Measurements from ENCODE around the gene TBC1D14. TPM values are rescaled to one million over a fixed set of nuclear protein-coding genes. Genes with fewer than 3 reads are reported as not detected.

Gene TBC1D14
- total RNA-seq, 1 donor from 2014 or later, result 33.2 TPM

GRCh38 chr4:6983544-6984142, 74.0 kb downstream of the TBC1D14 start:
- Mint-ChIP-seq H3K4me1 (ENCODE audit: unreplicated experiment) (peaks cover 30% of the 10 kb centered on the region), H3K4me3 (ENCODE audit: unreplicated experiment) (no peak overlapping the region), H3K27me3 (ENCODE audit: unreplicated experiment) (no peaks in the 10 kb centered on the region), H3K9me3 (ENCODE audit: unreplicated experiment) (no peaks in the 10 kb centered on the region), H3K36me3 (ENCODE audit: unreplicated experiment) (no peaks in the 10 kb centered on the region), H3K27ac (ENCODE audit: unreplicated experiment) (no peak overlapping the region)
- DNase-seq (ENCODE audit: extremely low spot score, unreplicated experiment), result peak; percentile 17
- no peak for TF ChIP-seq CTCF (IDR thresholded peaks at IDR 0.05)

- peak; percentile 32 for DNase-seq (ENCODE audit: extremely low spot score, unreplicated experiment)
- Mint-ChIP-seq H3K27ac (ENCODE audit: unreplicated experiment) (peak overlapping the region; percentile 97), H3K36me3 (ENCODE audit: unreplicated experiment) (no peaks in the 10 kb centered on the region)
Observed at GRCh38 chr4:6984612-6985425, 75.2 kb downstream of the TBC1D14 start.

GRCh38 chr4:6986072-6986780, 76.6 kb downstream of the TBC1D14 start:
- Mint-ChIP-seq H3K4me3 (ENCODE audit: unreplicated experiment) (peak overlapping the region; percentile 90), H3K27ac (ENCODE audit: unreplicated experiment) (peak overlapping the region; percentile 97), H3K36me3 (ENCODE audit: unreplicated experiment) (no peaks in the 10 kb centered on the region), H3K9me3 (ENCODE audit: unreplicated experiment) (no peaks in the 10 kb centered on the region), H3K27me3 (ENCODE audit: unreplicated experiment) (no peaks in the 10 kb centered on the region), H3K4me1 (ENCODE audit: unreplicated experiment) (peaks cover 42% of the 10 kb centered on the region)
- no peak for TF ChIP-seq CTCF (IDR thresholded peaks at IDR 0.05)
- no peak for DNase-seq (ENCODE audit: extremely low spot score, unreplicated experiment)

More at GRCh38 chr4:6984612-6985425, 75.2 kb downstream of the TBC1D14 start:
- no peaks in the 10 kb centered on the region for H3K27me3 Mint-ChIP-seq (ENCODE audit: unreplicated experiment)
- H3K9me3 Mint-ChIP-seq (ENCODE audit: unreplicated experiment), result no peaks in the 10 kb centered on the region
- peaks cover 42% of the 10 kb centered on the region for H3K4me1 Mint-ChIP-seq (ENCODE audit: unreplicated experiment)
- TF ChIP-seq CTCF (IDR thresholded peaks at IDR 0.05), result no peak
- H3K4me3 Mint-ChIP-seq (ENCODE audit: unreplicated experiment), result peak overlapping the region; percentile 90

GRCh38 chr4:6986781-6987587, 77.4 kb downstream of the TBC1D14 start:
- H3K27ac Mint-ChIP-seq (ENCODE audit: unreplicated experiment), result peak overlapping the region; percentile 97
- no peaks in the 10 kb centered on the region for H3K9me3 Mint-ChIP-seq (ENCODE audit: unreplicated experiment)
- peak; percentile 98 for DNase-seq (ENCODE audit: extremely low spot score, unreplicated experiment)
- peak overlapping the region; percentile 95 for H3K4me3 Mint-ChIP-seq (ENCODE audit: unreplicated experiment)
- no peaks in the 10 kb centered on the region for H3K27me3 Mint-ChIP-seq (ENCODE audit: unreplicated experiment)
- TF ChIP-seq CTCF (IDR thresholded peaks at IDR 0.05), result peak; percentile 25
- H3K4me1 Mint-ChIP-seq (ENCODE audit: unreplicated experiment), result peaks cover 50% of the 10 kb centered on the region
- no peaks in the 10 kb centered on the region for H3K36me3 Mint-ChIP-seq (ENCODE audit: unreplicated experiment)

All from osteocyte (in vitro differentiated cells).